A549 (cell line): ENCODE measurements around the gene KSR2.

ENCODE experiments used
- BCL3 ChIP-seq: fragments of >200 bp; sonication (Bioruptor Twin); formaldehyde crosslinking; IDR thresholded peaks from 3 replicates; pipeline ENCODE4 v1.6.1; 2016
- CBX2 ChIP-seq: fragments of 200-600 bp; sonication (generic); IDR thresholded peaks from 2 replicates; pipeline ENCODE4 v1.6.1; 2016; ENCODE audit warnings: low read depth, mild to moderate bottlenecking, borderline replicate concordance
- JUN ChIP-seq, 2 experiments: fragments of >200 bp; sonication (Bioruptor Twin); formaldehyde crosslinking; IDR thresholded peaks; 2 replicates in 1 of 2; 3 replicates in 1 of 2; pipeline ENCODE4 v1.6.1; 2016 to 2017
- MAFK ChIP-seq: fragments of 450-650 bp; IDR thresholded peaks from 2 replicates; pipeline ENCODE4 v1.6.1; 2014; ENCODE audit not compliant: partially characterized antibody
- MAX ChIP-seq: IDR thresholded peaks from 2 replicates; pipeline ENCODE4 v1.6.1; 2012
- PBX3 ChIP-seq: IDR thresholded peaks from 2 replicates; pipeline ENCODE4 v1.6.1; 2012
- POLR2A ChIP-seq: IDR thresholded peaks from 2 replicates; pipeline ENCODE4 v1.6.1; 2012; ENCODE audit warnings: mild to moderate bottlenecking, low read length
- RAD21 ChIP-seq, 2 experiments: fragments of >200 bp in 1 of 2; sonication (Bioruptor Twin) in 1 of 2; formaldehyde crosslinking in 1 of 2; IDR thresholded peaks in 1 of 2; conservative IDR thresholded peaks in 1 of 2; 2 replicates in 1 of 2; 3 replicates in 1 of 2; pipeline ENCODE4 v1.6.1; 2012 to 2018; ENCODE audit warnings: inconsistent platforms in 1 of 2
- RCOR1 ChIP-seq: fragments of 150-350 bp; IDR thresholded peaks from 2 replicates; pipeline ENCODE4 v1.6.1; 2014; ENCODE audit warnings: antibody characterized with exemption, low read length, low read depth
- SMC3 ChIP-seq: fragments of >200 bp; sonication (Bioruptor Twin); formaldehyde crosslinking; IDR thresholded peaks from 3 replicates; pipeline ENCODE4 v1.6.1; 2018; ENCODE audit warnings: inconsistent platforms
- TP53 ChIP-seq: fragments of 250-450 bp; sonication (Bioruptor Pico); IDR thresholded peaks from 2 replicates; pipeline ENCODE4 v1.5.0; 2021; ENCODE audit warnings: mild to moderate bottlenecking, moderate library complexity
- ZFP36 ChIP-seq: fragments of 450-650 bp; IDR thresholded peaks from 2 replicates; pipeline ENCODE4 v1.6.1; 2014; ENCODE audit warnings: borderline replicate concordance; ENCODE audit not compliant: partially characterized antibody
- TF ChIP-seq, protein P1 (sequence below): fragments of >200 bp; sonication (Bioruptor Twin); formaldehyde crosslinking; IDR thresholded peaks from 3 replicates; pipeline ENCODE4 v1.5.1; 2016

- TF ChIP-seq PBX3 = no peak
- TF ChIP-seq, protein P1, sequence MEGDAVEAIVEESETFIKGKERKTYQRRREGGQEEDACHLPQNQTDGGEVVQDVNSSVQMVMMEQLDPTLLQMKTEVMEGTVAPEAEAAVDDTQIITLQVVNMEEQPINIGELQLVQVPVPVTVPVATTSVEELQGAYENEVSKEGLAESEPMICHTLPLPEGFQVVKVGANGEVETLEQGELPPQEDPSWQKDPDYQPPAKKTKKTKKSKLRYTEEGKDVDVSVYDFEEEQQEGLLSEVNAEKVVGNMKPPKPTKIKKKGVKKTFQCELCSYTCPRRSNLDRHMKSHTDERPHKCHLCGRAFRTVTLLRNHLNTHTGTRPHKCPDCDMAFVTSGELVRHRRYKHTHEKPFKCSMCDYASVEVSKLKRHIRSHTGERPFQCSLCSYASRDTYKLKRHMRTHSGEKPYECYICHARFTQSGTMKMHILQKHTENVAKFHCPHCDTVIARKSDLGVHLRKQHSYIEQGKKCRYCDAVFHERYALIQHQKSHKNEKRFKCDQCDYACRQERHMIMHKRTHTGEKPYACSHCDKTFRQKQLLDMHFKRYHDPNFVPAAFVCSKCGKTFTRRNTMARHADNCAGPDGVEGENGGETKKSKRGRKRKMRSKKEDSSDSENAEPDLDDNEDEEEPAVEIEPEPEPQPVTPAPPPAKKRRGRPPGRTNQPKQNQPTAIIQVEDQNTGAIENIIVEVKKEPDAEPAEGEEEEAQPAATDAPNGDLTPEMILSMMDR = no peak
- TF ChIP-seq TP53 = no peak
- no peak for TF ChIP-seq RAD21 (conservative IDR thresholded peaks at IDR 0.05 in 1 of 2, IDR thresholded peaks at IDR 0.05 in 1 of 2)
- no peak for TF ChIP-seq BCL3
- TF ChIP-seq POLR2A = no peak
- no peak for TF ChIP-seq SMC3
- no peak for TF ChIP-seq MAFK
- TF ChIP-seq ZFP36 = no peak
- TF ChIP-seq CBX2 = no peak
- TF ChIP-seq JUN (IDR thresholded peaks at IDR 0.05) = no peak
- no peak for TF ChIP-seq RCOR1
- no peak for TF ChIP-seq MAX
Measured at GRCh38 chr12:118011377-118011776, 42.6 kb upstream of the KSR2 start.
